Measurements from ENCODE around the gene APC2.

Gene APC2

DNA sequence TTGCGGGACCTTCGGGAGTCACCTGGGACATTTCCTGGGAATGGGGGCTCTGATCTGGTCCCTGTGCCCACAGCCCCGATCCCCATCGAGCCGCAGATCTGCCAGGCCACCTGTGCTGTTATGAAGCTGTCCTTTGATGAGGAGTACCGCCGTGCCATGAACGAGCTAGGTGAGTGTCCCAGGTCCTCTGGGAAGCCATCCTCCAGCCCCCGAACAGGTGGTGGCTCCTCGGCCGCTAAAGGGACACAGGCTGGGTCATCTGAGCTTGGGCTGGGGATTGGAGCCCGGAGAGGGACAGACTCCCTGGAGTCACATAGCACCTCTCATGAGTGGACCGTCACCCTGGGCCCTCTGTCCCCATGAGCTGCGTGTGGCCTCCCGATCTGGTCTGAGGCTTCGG, 8.0 kb downstream of the APC2 start:
- no peaks in the 10 kb centered on the region for H3K9me3 Mint-ChIP-seq
- H3K27ac Mint-ChIP-seq, result no peak overlapping the region
- DNase-seq (ENCODE audit: low spot score in 2 of 2) (no peak), ATAC-seq (no peak)
- peaks cover 4% of the 10 kb centered on the region for H3K36me3 Mint-ChIP-seq
- H3K4me3 Mint-ChIP-seq, result no peak overlapping the region
- H3K4me1 Mint-ChIP-seq, result peaks cover 11% of the 10 kb centered on the region

GRCh38 chr19:1459479-1459878, 9.6 kb downstream of the APC2 start:
- H3K36me3 Mint-ChIP-seq, result peaks cover 4% of the 10 kb centered on the region
- H3K27ac Mint-ChIP-seq, result no peak overlapping the region
- ATAC-seq, result no peak
- H3K4me3 Mint-ChIP-seq, result no peak overlapping the region
- H3K9me3 Mint-ChIP-seq, result no peaks in the 10 kb centered on the region
- DNase-seq (ENCODE audit: low spot score in 2 of 2), result no peak
- H3K4me1 Mint-ChIP-seq, result peaks cover 11% of the 10 kb centered on the region

DNA sequence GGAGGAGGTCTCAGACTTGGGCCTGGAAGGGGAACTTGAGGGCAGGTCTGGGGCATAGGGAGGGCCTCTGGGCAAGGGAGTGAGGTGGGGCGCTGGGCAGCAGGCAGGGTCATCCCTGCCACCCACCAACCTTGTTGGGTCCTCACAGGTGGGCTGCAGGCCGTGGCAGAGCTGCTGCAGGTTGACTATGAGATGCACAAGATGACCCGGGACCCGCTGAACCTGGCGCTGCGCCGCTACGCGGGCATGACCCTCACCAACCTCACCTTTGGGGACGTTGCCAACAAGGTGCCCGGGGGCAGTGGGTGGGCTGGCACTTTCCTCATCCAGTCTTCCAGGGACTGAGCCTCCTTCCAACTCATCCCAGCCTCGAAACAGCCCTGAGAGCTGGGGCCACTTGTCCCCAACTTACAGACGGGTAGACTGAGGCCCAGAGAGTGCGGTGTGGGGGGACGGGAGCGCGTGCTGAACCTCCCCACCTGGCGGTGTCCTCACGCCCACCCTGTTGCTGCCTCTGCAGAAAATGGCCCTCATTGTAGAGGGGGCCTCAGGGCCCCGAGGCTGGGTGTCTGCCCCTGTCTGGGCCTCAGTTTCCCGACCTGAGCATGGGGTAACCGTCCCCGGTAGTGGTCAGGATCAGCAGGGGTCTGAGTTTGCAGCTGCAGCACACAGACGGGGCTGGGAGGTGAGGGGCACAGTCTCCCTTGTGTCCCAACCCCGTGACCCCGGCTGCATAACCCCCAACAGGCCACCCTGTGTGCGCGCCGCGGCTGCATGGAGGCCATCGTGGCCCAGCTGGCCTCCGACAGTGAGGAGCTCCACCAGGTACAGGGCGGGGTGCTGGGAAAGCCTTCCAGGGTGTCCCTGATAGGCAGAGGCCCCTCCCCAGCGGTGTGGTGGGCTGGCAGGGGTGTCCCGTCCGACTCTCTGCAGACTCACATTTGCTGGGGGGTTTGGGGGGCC, 10.4 kb downstream of the APC2 start:
- Mint-ChIP-seq H3K27ac (no peak overlapping the region), H3K4me3 (no peak overlapping the region), H3K36me3 (peaks cover 4% of the 10 kb centered on the region), H3K9me3 (no peaks in the 10 kb centered on the region), H3K4me1 (peaks cover 6% of the 10 kb centered on the region)
- DNase-seq (ENCODE audit: low spot score in 2 of 2), result no peak
- no peak for ATAC-seq

- Mint-ChIP-seq H3K36me3 (no peaks in the 10 kb centered on the region), H3K9me3 (no peaks in the 10 kb centered on the region), H3K27ac (no peak overlapping the region), H3K4me3 (no peak overlapping the region), H3K4me1 (no peaks in the 10 kb centered on the region)
- no peak for DNase-seq (ENCODE audit: low spot score in 2 of 2)
- no peak for ATAC-seq
Observed at GRCh38 chr19:1461862-1462261, 11.9 kb downstream of the APC2 start.

- Mint-ChIP-seq H3K27ac (no peak overlapping the region), H3K9me3 (no peaks in the 10 kb centered on the region), H3K4me1 (peaks cover 5% of the 10 kb centered on the region), H3K36me3 (no peaks in the 10 kb centered on the region), H3K4me3 (no peak overlapping the region)
- DNase-seq (ENCODE audit: low spot score in 2 of 2), result no peak
- peak; percentile 52 for ATAC-seq
Observed at GRCh38 chr19:1465191-1466016, 15.5 kb downstream of the APC2 start.

- ATAC-seq, result no peak
- no peak for DNase-seq (ENCODE audit: low spot score in 2 of 2)
- Mint-ChIP-seq H3K27ac (no peak overlapping the region), H3K4me3 (no peak overlapping the region), H3K36me3 (no peaks in the 10 kb centered on the region), H3K9me3 (no peaks in the 10 kb centered on the region), H3K4me1 (peaks cover 7% of the 10 kb centered on the region)
Observed at GRCh38 chr19:1466018-1466460, 16.1 kb downstream of the APC2 start.

GRCh38 chr19:1466461-1467214, 16.7 kb downstream of the APC2 start:
- ATAC-seq (no peak), DNase-seq (ENCODE audit: low spot score in 2 of 2) (no peak)
- Mint-ChIP-seq H3K9me3 (no peaks in the 10 kb centered on the region), H3K27ac (no peak overlapping the region), H3K4me1 (peaks cover 13% of the 10 kb centered on the region), H3K36me3 (no peaks in the 10 kb centered on the region), H3K4me3 (no peak overlapping the region)

DNA sequence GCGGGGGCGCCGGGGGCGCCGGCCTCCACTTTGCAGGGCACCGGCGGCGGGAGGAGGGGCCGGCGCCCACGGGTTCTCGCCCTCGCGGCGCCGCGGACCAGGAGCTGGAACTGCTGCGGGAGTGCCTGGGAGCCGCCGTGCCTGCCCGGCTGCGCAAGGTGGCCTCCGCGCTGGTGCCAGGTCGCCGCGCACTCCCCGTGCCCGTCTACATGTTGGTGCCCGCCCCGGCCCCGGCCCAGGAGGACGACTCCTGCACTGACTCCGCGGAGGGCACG, 17.2 kb downstream of the APC2 start:
- ATAC-seq (no peak), DNase-seq (ENCODE audit: low spot score in 2 of 2) (no peak)
- Mint-ChIP-seq H3K4me1 (peaks cover 18% of the 10 kb centered on the region), H3K27ac (no peak overlapping the region), H3K9me3 (no peaks in the 10 kb centered on the region), H3K36me3 (no peaks in the 10 kb centered on the region), H3K4me3 (no peak overlapping the region)

DNA sequence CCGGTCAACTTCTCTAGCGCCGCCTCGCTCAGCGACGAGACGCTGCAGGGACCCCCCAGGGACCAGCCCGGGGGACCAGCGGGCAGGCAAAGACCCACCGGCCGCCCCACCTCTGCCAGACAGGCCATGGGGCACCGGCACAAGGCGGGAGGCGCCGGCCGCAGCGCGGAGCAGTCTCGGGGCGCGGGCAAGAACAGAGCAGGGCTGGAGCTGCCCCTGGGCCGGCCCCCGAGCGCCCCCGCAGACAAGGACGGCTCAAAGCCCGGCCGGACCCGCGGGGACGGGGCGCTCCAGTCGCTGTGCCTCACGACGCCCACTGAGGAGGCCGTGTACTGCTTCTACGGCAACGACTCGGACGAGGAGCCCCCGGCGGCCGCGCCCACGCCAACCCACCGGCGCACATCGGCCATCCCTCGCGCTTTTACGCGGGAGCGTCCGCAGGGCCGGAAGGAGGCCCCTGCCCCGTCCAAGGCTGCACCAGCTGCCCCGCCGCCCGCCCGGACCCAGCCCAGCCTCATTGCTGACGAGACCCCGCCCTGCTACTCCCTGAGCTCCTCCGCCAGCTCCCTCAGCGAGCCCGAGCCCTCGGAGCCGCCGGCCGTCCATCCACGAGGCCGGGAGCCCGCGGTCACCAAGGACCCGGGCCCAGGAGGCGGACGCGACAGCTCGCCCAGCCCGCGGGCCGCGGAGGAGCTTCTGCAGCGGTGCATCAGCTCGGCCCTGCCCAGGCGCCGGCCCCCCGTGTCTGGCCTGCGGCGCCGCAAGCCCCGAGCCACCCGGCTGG, 17.8 kb downstream of the APC2 start:
- ATAC-seq (no peak), DNase-seq (ENCODE audit: low spot score in 2 of 2) (no peak)
- peaks cover 19% of the 10 kb centered on the region for H3K4me1 Mint-ChIP-seq
- H3K4me3 Mint-ChIP-seq, result peak overlapping the region; percentile 21
- H3K9me3 Mint-ChIP-seq, result no peaks in the 10 kb centered on the region
- H3K36me3 Mint-ChIP-seq, result no peaks in the 10 kb centered on the region
- no peak overlapping the region for H3K27ac Mint-ChIP-seq

- no peaks in the 10 kb centered on the region for H3K9me3 Mint-ChIP-seq
- no peaks in the 10 kb centered on the region for H3K36me3 Mint-ChIP-seq
- peak overlapping the region; percentile 21 for H3K4me3 Mint-ChIP-seq
- no peak overlapping the region for H3K27ac Mint-ChIP-seq
- ATAC-seq (no peak), DNase-seq (ENCODE audit: low spot score in 2 of 2) (peak in 1 of 2 donors; percentile 60)
- peaks cover 19% of the 10 kb centered on the region for H3K4me1 Mint-ChIP-seq
Observed at GRCh38 chr19:1468274-1468820, 18.4 kb downstream of the APC2 start.

GRCh38 chr19:1468821-1469254, 18.9 kb downstream of the APC2 start:
- Mint-ChIP-seq H3K36me3 (no peaks in the 10 kb centered on the region), H3K9me3 (no peaks in the 10 kb centered on the region), H3K27ac (no peak overlapping the region), H3K4me1 (peaks cover 19% of the 10 kb centered on the region), H3K4me3 (peak overlapping the region; percentile 21)
- peak; percentile 14 for ATAC-seq
- no peak for DNase-seq (ENCODE audit: low spot score in 2 of 2)

- H3K36me3 Mint-ChIP-seq, result no peaks in the 10 kb centered on the region
- ATAC-seq (peak; percentile 38), DNase-seq (ENCODE audit: low spot score in 2 of 2) (no peak)
- no peak overlapping the region for H3K27ac Mint-ChIP-seq
- H3K4me1 Mint-ChIP-seq, result peaks cover 19% of the 10 kb centered on the region
- peak overlapping the region; percentile 68 for H3K4me3 Mint-ChIP-seq
- H3K9me3 Mint-ChIP-seq, result no peaks in the 10 kb centered on the region
Observed at GRCh38 chr19:1469255-1470054, 19.5 kb downstream of the APC2 start.

DNA sequence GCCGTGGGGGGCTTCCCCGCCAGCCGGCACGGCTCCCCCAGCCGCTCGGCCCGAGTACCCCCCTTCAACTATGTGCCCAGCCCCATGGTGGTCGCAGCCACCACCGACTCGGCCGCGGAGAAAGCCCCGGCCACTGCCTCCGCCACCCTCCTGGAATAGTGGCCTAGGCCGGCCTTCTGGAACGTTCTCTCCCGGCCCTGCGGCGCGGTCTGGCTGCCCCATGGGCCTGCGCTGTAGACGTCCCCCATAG, 20.1 kb downstream of the APC2 start:
- no peaks in the 10 kb centered on the region for H3K9me3 Mint-ChIP-seq
- peaks cover 19% of the 10 kb centered on the region for H3K4me1 Mint-ChIP-seq
- ATAC-seq, result no peak
- no peak for DNase-seq (ENCODE audit: low spot score in 2 of 2)
- H3K27ac Mint-ChIP-seq, result no peak overlapping the region
- no peaks in the 10 kb centered on the region for H3K36me3 Mint-ChIP-seq
- peak overlapping the region; percentile 68 for H3K4me3 Mint-ChIP-seq
